ENCODE results near the gene CBLIF. TPM values are rescaled to one million over a fixed set of nuclear protein-coding genes. Genes with fewer than 3 reads are reported as not detected.
"Not testable (repeated sequence)": the region's sequence is repeated elsewhere in the genome, so short reads cannot be mapped to it uniquely, and the experiment has no call there.

CBLIF gene
- total RNA-seq, 2 donors from 2014 or later: not detected

GRCh38 chr11:59801981-59802638 is 43.2 kb downstream of the CBLIF start:
- Mint-ChIP-seq H3K27me3 (no peaks in the 10 kb centered on the region), H3K27ac (no peak overlapping the region), H3K4me1 (ENCODE audit: low read depth in 2 of 2) (peaks cover 2 to 11% of the 10 kb centered on the region in 2 donors), H3K4me3 (no peak overlapping the region), H3K36me3 (peaks cover 18% of the 10 kb centered on the region), H3K9me3 (no peaks in the 10 kb centered on the region)
- no peak for DNase-seq (ENCODE audit: low spot score)
- no peak for ATAC-seq

- Mint-ChIP-seq H3K27ac (peak overlapping the region in 1 of 2 donors; percentile 74), H3K9me3 (no peaks in the 10 kb centered on the region), H3K36me3 (peaks cover 13% of the 10 kb centered on the region), H3K27me3 (no peaks in the 10 kb centered on the region), H3K4me1 (ENCODE audit: low read depth in 2 of 2) (peaks cover 2 to 11% of the 10 kb centered on the region in 2 donors), H3K4me3 (no peak overlapping the region)
- ATAC-seq: no peak
- DNase-seq (ENCODE audit: low spot score): no peak
Measured at GRCh38 chr11:59801160-59801706, 44.1 kb downstream of the CBLIF start.

GRCh38 chr11:59800390-59801025 is 44.8 kb downstream of the CBLIF start:
- Mint-ChIP-seq H3K27me3 (no peaks in the 10 kb centered on the region), H3K36me3 (peaks cover 18% of the 10 kb centered on the region), H3K4me1 (ENCODE audit: low read depth in 2 of 2) (peaks cover 2 to 11% of the 10 kb centered on the region in 2 donors), H3K9me3 (no peaks in the 10 kb centered on the region), H3K4me3 (no peak overlapping the region), H3K27ac (peak overlapping the region in 1 of 2 donors; percentile 74)
- ATAC-seq (no peak), DNase-seq (ENCODE audit: low spot score) (no peak)

- peaks cover 0 to 3% of the 10 kb centered on the region in 2 donors for H3K4me1 Mint-ChIP-seq (ENCODE audit: low read depth in 2 of 2)
- no peak overlapping the region for H3K27ac Mint-ChIP-seq
- H3K27me3 Mint-ChIP-seq: no peaks in the 10 kb centered on the region
- DNase-seq (ENCODE audit: low spot score) (no peak), ATAC-seq (no peak)
- no peak overlapping the region for H3K4me3 Mint-ChIP-seq
- peaks cover 44% of the 10 kb centered on the region for H3K36me3 Mint-ChIP-seq
- H3K9me3 Mint-ChIP-seq: no peaks in the 10 kb centered on the region
Measured at GRCh38 chr11:59794417-59794816, 50.9 kb downstream of the CBLIF start.

- H3K27me3 Mint-ChIP-seq: no peaks in the 10 kb centered on the region
- H3K4me3 Mint-ChIP-seq: no peak overlapping the region
- ATAC-seq (no peak), DNase-seq (ENCODE audit: low spot score) (no peak)
- H3K27ac Mint-ChIP-seq: no peak overlapping the region
- no peaks in the 10 kb centered on the region for H3K9me3 Mint-ChIP-seq
- H3K4me1 Mint-ChIP-seq (ENCODE audit: low read depth in 2 of 2): peaks cover 6 to 7% of the 10 kb centered on the region in 2 donors
- peaks cover 46% of the 10 kb centered on the region for H3K36me3 Mint-ChIP-seq
Measured at GRCh38 chr11:59792507-59792906, 52.8 kb downstream of the CBLIF start.

GRCh38 chr11:59791639-59792038 is 53.7 kb downstream of the CBLIF start:
- Mint-ChIP-seq H3K9me3 (no peaks in the 10 kb centered on the region), H3K4me3 (no peak overlapping the region), H3K27ac (no peak overlapping the region), H3K4me1 (ENCODE audit: low read depth in 2 of 2) (peaks cover 8 to 16% of the 10 kb centered on the region in 2 donors), H3K36me3 (peaks cover 45% of the 10 kb centered on the region), H3K27me3 (no peaks in the 10 kb centered on the region)
- DNase-seq (ENCODE audit: low spot score) (no peak), ATAC-seq (no peak)

- Mint-ChIP-seq H3K27ac (peak overlapping the region in 1 of 2 donors; percentile 12), H3K9me3 (no peaks in the 10 kb centered on the region), H3K36me3 (peaks cover 35% of the 10 kb centered on the region), H3K4me1 (ENCODE audit: low read depth in 2 of 2) (peaks cover 22 to 36% of the 10 kb centered on the region in 2 donors), H3K27me3 (no peaks in the 10 kb centered on the region), H3K4me3 (no peak overlapping the region)
- ATAC-seq (no peak), DNase-seq (ENCODE audit: low spot score) (no peak)
Measured at GRCh38 chr11:59787816-59788215, 57.5 kb downstream of the CBLIF start.

- ATAC-seq (no peak), DNase-seq (ENCODE audit: low spot score) (no peak)
- Mint-ChIP-seq H3K4me1 (ENCODE audit: low read depth in 2 of 2) (peaks cover 23 to 42% of the 10 kb centered on the region in 2 donors), H3K27ac (peak overlapping the region; percentile 5 to 12), H3K9me3 (no peaks in the 10 kb centered on the region), H3K36me3 (peaks cover 31% of the 10 kb centered on the region), H3K27me3 (no peaks in the 10 kb centered on the region), H3K4me3 (no peak overlapping the region)
Measured at GRCh38 chr11:59787255-59787588, 58.1 kb downstream of the CBLIF start.

- H3K27ac Mint-ChIP-seq: no peak overlapping the region
- peaks cover 28 to 51% of the 10 kb centered on the region in 2 donors for H3K4me1 Mint-ChIP-seq (ENCODE audit: low read depth in 2 of 2)
- no peak overlapping the region for H3K4me3 Mint-ChIP-seq
- H3K27me3 Mint-ChIP-seq: no peaks in the 10 kb centered on the region
- peaks cover 32% of the 10 kb centered on the region for H3K36me3 Mint-ChIP-seq
- DNase-seq (ENCODE audit: low spot score): no peak
- H3K9me3 Mint-ChIP-seq: peaks cover 2% of the 10 kb centered on the region
- no peak for ATAC-seq
Measured at GRCh38 chr11:59785818-59786217, 59.5 kb downstream of the CBLIF start.

GRCh38 chr11:59784441-59784840 is 60.9 kb downstream of the CBLIF start:
- ATAC-seq: peak in 1 of 2 donors; percentile 51
- not testable (repeated sequence) for H3K9me3 Mint-ChIP-seq; DNase-seq (ENCODE audit: low spot score); H3K27me3 Mint-ChIP-seq
- Mint-ChIP-seq H3K4me1 (ENCODE audit: low read depth in 2 of 2) (peaks cover 33 to 58% of the 10 kb centered on the region in 2 donors), H3K27ac (peak overlapping the region; percentile 66 to 78), H3K4me3 (peak overlapping the region; percentile 46), H3K36me3 (peaks cover 31% of the 10 kb centered on the region)

- peak overlapping the region; percentile 66 to 78 for H3K27ac Mint-ChIP-seq
- peak; percentile 61 for DNase-seq (ENCODE audit: low spot score)
Measured at GRCh38 chr11:59783632-59784090, 61.6 kb downstream of the CBLIF start.

GRCh38 chr11:59782080-59782479 is 63.2 kb downstream of the CBLIF start:
- H3K4me3 Mint-ChIP-seq: no peak overlapping the region
- H3K36me3 Mint-ChIP-seq: peaks cover 25% of the 10 kb centered on the region
- no peaks in the 10 kb centered on the region for H3K27me3 Mint-ChIP-seq
- no peak for ATAC-seq
- H3K27ac Mint-ChIP-seq: peak overlapping the region; percentile 66 to 78
- no peak for DNase-seq (ENCODE audit: low spot score)
- peaks cover 38 to 56% of the 10 kb centered on the region in 2 donors for H3K4me1 Mint-ChIP-seq (ENCODE audit: low read depth in 2 of 2)
- peaks cover 2% of the 10 kb centered on the region for H3K9me3 Mint-ChIP-seq

More at GRCh38 chr11:59783632-59784090, 61.6 kb downstream of the CBLIF start:
- H3K4me3 Mint-ChIP-seq: peak overlapping the region; percentile 46
- peaks cover 34 to 62% of the 10 kb centered on the region in 2 donors for H3K4me1 Mint-ChIP-seq (ENCODE audit: low read depth in 2 of 2)
- H3K9me3 Mint-ChIP-seq: peaks cover 2% of the 10 kb centered on the region
- no peaks in the 10 kb centered on the region for H3K27me3 Mint-ChIP-seq
- ATAC-seq: peak; percentile 81 to 86
- H3K36me3 Mint-ChIP-seq: peaks cover 31% of the 10 kb centered on the region

GRCh38 chr11:59779487-59779886 is 65.8 kb downstream of the CBLIF start:
- Mint-ChIP-seq H3K4me1 (ENCODE audit: low read depth in 2 of 2) (peaks cover 45 to 64% of the 10 kb centered on the region in 2 donors), H3K27me3 (no peaks in the 10 kb centered on the region), H3K4me3 (no peak overlapping the region), H3K27ac (peak overlapping the region in 1 of 2 donors; percentile 38), H3K36me3 (peaks cover 17% of the 10 kb centered on the region), H3K9me3 (peaks cover 2% of the 10 kb centered on the region)
- no peak for ATAC-seq
- no peak for DNase-seq (ENCODE audit: low spot score)

All from natural killer cell treated with Interleukin-12 subunit alpha and Interleukin-12 subunit beta and Interleukin-15 and Interleukin-18, amount 100 ng/mL, for 72 hours (primary cell).